ENCODE results near the gene NSG2. TPM values are rescaled to one million over a fixed set of nuclear protein-coding genes. Genes with fewer than 3 reads are reported as not detected.

The NSG2 gene
- total RNA-seq, 1 donor from 2014 or later: not detected

GRCh38 chr5:174067499-174067898, 22.0 kb downstream of the NSG2 start:
- no peaks in the 10 kb centered on the region for H3K4me1 Mint-ChIP-seq (ENCODE audit: low read depth)
- no peak overlapping the region for H3K27ac Mint-ChIP-seq
- no peak overlapping the region for H3K4me3 Mint-ChIP-seq (ENCODE audit: low read depth)
- H3K9me3 Mint-ChIP-seq: no peaks in the 10 kb centered on the region
- intact Hi-C loops (cut with micrococcal nuclease): no loop called here
- no peak for DNase-seq (ENCODE audit: low spot score)
- no peaks in the 10 kb centered on the region for H3K36me3 Mint-ChIP-seq (ENCODE audit: low read depth)
- peaks cover 5% of the 10 kb centered on the region for H3K27me3 Mint-ChIP-seq (ENCODE audit: low read depth)

- Mint-ChIP-seq H3K4me1 (ENCODE audit: low read depth) (no peaks in the 10 kb centered on the region), H3K27ac (no peak overlapping the region), H3K4me3 (ENCODE audit: low read depth) (no peak overlapping the region), H3K27me3 (ENCODE audit: low read depth) (no peaks in the 10 kb centered on the region), H3K9me3 (no peaks in the 10 kb centered on the region), H3K36me3 (ENCODE audit: low read depth) (no peaks in the 10 kb centered on the region)
- DNase-seq (ENCODE audit: low spot score): no peak
- intact Hi-C loops (cut with micrococcal nuclease): no loop called here
These were observed 26.0 kb downstream of the NSG2 start for GRCh38 chr5:174071484-174071883.

- H3K36me3 Mint-ChIP-seq (ENCODE audit: low read depth): no peaks in the 10 kb centered on the region
- no peaks in the 10 kb centered on the region for H3K9me3 Mint-ChIP-seq
- no peaks in the 10 kb centered on the region for H3K27me3 Mint-ChIP-seq (ENCODE audit: low read depth)
- DNase-seq (ENCODE audit: low spot score): no peak
- H3K27ac Mint-ChIP-seq: no peak overlapping the region
- no peaks in the 10 kb centered on the region for H3K4me1 Mint-ChIP-seq (ENCODE audit: low read depth)
- H3K4me3 Mint-ChIP-seq (ENCODE audit: low read depth): no peak overlapping the region
- intact Hi-C loops (cut with micrococcal nuclease): no loop called here
These were observed 27.7 kb downstream of the NSG2 start for GRCh38 chr5:174073122-174073660.

- no peak overlapping the region for H3K27ac Mint-ChIP-seq
- no peaks in the 10 kb centered on the region for H3K36me3 Mint-ChIP-seq (ENCODE audit: low read depth)
- intact Hi-C loops (cut with micrococcal nuclease): no loop called here
- H3K9me3 Mint-ChIP-seq: no peaks in the 10 kb centered on the region
- H3K4me1 Mint-ChIP-seq (ENCODE audit: low read depth): no peaks in the 10 kb centered on the region
- no peak overlapping the region for H3K4me3 Mint-ChIP-seq (ENCODE audit: low read depth)
- no peak for DNase-seq (ENCODE audit: low spot score)
- H3K27me3 Mint-ChIP-seq (ENCODE audit: low read depth): no peaks in the 10 kb centered on the region
These were observed 28.9 kb downstream of the NSG2 start for GRCh38 chr5:174074369-174074768.

- Mint-ChIP-seq H3K27ac (no peak overlapping the region), H3K36me3 (ENCODE audit: low read depth) (no peaks in the 10 kb centered on the region), H3K4me1 (ENCODE audit: low read depth) (no peaks in the 10 kb centered on the region), H3K4me3 (ENCODE audit: low read depth) (no peak overlapping the region), H3K27me3 (ENCODE audit: low read depth) (no peaks in the 10 kb centered on the region), H3K9me3 (no peaks in the 10 kb centered on the region)
- intact Hi-C loops (cut with micrococcal nuclease): no loop called here
- DNase-seq (ENCODE audit: low spot score): no peak
These were observed 32.9 kb downstream of the NSG2 start for GRCh38 chr5:174078416-174078815.

- H3K27ac Mint-ChIP-seq: no peak overlapping the region
- no peak overlapping the region for H3K4me3 Mint-ChIP-seq (ENCODE audit: low read depth)
- DNase-seq (ENCODE audit: low spot score): no peak
- H3K36me3 Mint-ChIP-seq (ENCODE audit: low read depth): no peaks in the 10 kb centered on the region
- intact Hi-C loops (cut with micrococcal nuclease): no loop called here
- H3K9me3 Mint-ChIP-seq: no peaks in the 10 kb centered on the region
- H3K4me1 Mint-ChIP-seq (ENCODE audit: low read depth): no peaks in the 10 kb centered on the region
- no peaks in the 10 kb centered on the region for H3K27me3 Mint-ChIP-seq (ENCODE audit: low read depth)
These were observed 36.8 kb downstream of the NSG2 start for GRCh38 chr5:174082286-174082685.

- H3K27me3 Mint-ChIP-seq (ENCODE audit: low read depth): no peaks in the 10 kb centered on the region
- no peak overlapping the region for H3K4me3 Mint-ChIP-seq (ENCODE audit: low read depth)
- no peaks in the 10 kb centered on the region for H3K36me3 Mint-ChIP-seq (ENCODE audit: low read depth)
- H3K27ac Mint-ChIP-seq: no peak overlapping the region
- intact Hi-C loops (cut with micrococcal nuclease): no loop called here
- no peaks in the 10 kb centered on the region for H3K9me3 Mint-ChIP-seq
- no peaks in the 10 kb centered on the region for H3K4me1 Mint-ChIP-seq (ENCODE audit: low read depth)
- DNase-seq (ENCODE audit: low spot score): no peak
These were observed 37.7 kb downstream of the NSG2 start for GRCh38 chr5:174083056-174083827.

GRCh38 chr5:174084691-174085154, 39.2 kb downstream of the NSG2 start:
- DNase-seq (ENCODE audit: low spot score): no peak
- H3K27me3 Mint-ChIP-seq (ENCODE audit: low read depth): no peaks in the 10 kb centered on the region
- H3K9me3 Mint-ChIP-seq: no peaks in the 10 kb centered on the region
- H3K4me1 Mint-ChIP-seq (ENCODE audit: low read depth): no peaks in the 10 kb centered on the region
- no peak overlapping the region for H3K27ac Mint-ChIP-seq
- intact Hi-C loops (cut with micrococcal nuclease): no loop called here
- H3K4me3 Mint-ChIP-seq (ENCODE audit: low read depth): no peak overlapping the region
- no peaks in the 10 kb centered on the region for H3K36me3 Mint-ChIP-seq (ENCODE audit: low read depth)

GRCh38 chr5:174086751-174087150, 41.2 kb downstream of the NSG2 start:
- H3K9me3 Mint-ChIP-seq: no peaks in the 10 kb centered on the region
- DNase-seq (ENCODE audit: low spot score): no peak
- intact Hi-C loops (cut with micrococcal nuclease): no loop called here
- no peaks in the 10 kb centered on the region for H3K36me3 Mint-ChIP-seq (ENCODE audit: low read depth)
- H3K27ac Mint-ChIP-seq: no peak overlapping the region
- no peaks in the 10 kb centered on the region for H3K4me1 Mint-ChIP-seq (ENCODE audit: low read depth)
- H3K27me3 Mint-ChIP-seq (ENCODE audit: low read depth): no peaks in the 10 kb centered on the region
- H3K4me3 Mint-ChIP-seq (ENCODE audit: low read depth): no peak overlapping the region

- Mint-ChIP-seq H3K4me3 (ENCODE audit: low read depth) (no peak overlapping the region), H3K9me3 (no peaks in the 10 kb centered on the region), H3K27ac (no peak overlapping the region), H3K36me3 (ENCODE audit: low read depth) (no peaks in the 10 kb centered on the region), H3K27me3 (ENCODE audit: low read depth) (no peaks in the 10 kb centered on the region), H3K4me1 (ENCODE audit: low read depth) (no peaks in the 10 kb centered on the region)
- intact Hi-C loops (cut with micrococcal nuclease): no loop called here
- DNase-seq (ENCODE audit: low spot score): no peak
These were observed 42.3 kb downstream of the NSG2 start for GRCh38 chr5:174087783-174088182.

- H3K27me3 Mint-ChIP-seq (ENCODE audit: low read depth): no peaks in the 10 kb centered on the region
- no peaks in the 10 kb centered on the region for H3K36me3 Mint-ChIP-seq (ENCODE audit: low read depth)
- intact Hi-C loops (cut with micrococcal nuclease): no loop called here
These were observed 44.6 kb downstream of the NSG2 start for GRCh38 chr5:174090129-174090528.

GRCh38 chr5:174093123-174093522, 47.6 kb downstream of the NSG2 start:
- Mint-ChIP-seq H3K4me1 (ENCODE audit: low read depth) (no peaks in the 10 kb centered on the region), H3K9me3 (no peaks in the 10 kb centered on the region), H3K4me3 (ENCODE audit: low read depth) (no peak overlapping the region), H3K36me3 (ENCODE audit: low read depth) (no peaks in the 10 kb centered on the region), H3K27ac (no peak overlapping the region), H3K27me3 (ENCODE audit: low read depth) (no peaks in the 10 kb centered on the region)
- DNase-seq (ENCODE audit: low spot score): no peak
- intact Hi-C loops (cut with micrococcal nuclease): no loop called here

More at GRCh38 chr5:174090129-174090528, 44.6 kb downstream of the NSG2 start:
- no peaks in the 10 kb centered on the region for H3K9me3 Mint-ChIP-seq
- H3K4me1 Mint-ChIP-seq (ENCODE audit: low read depth): no peaks in the 10 kb centered on the region
- DNase-seq (ENCODE audit: low spot score): no peak
- no peak overlapping the region for H3K4me3 Mint-ChIP-seq (ENCODE audit: low read depth)
- H3K27ac Mint-ChIP-seq: no peak overlapping the region

GRCh38 chr5:174094857-174095606, 49.5 kb downstream of the NSG2 start:
- Mint-ChIP-seq H3K9me3 (no peaks in the 10 kb centered on the region), H3K4me1 (ENCODE audit: low read depth) (no peaks in the 10 kb centered on the region), H3K4me3 (ENCODE audit: low read depth) (no peak overlapping the region), H3K27ac (no peak overlapping the region), H3K36me3 (ENCODE audit: low read depth) (no peaks in the 10 kb centered on the region), H3K27me3 (ENCODE audit: low read depth) (no peaks in the 10 kb centered on the region)
- intact Hi-C loops (cut with micrococcal nuclease): no loop called here
- no peak for DNase-seq (ENCODE audit: low spot score)

Data from activated T-helper 2 cell treated with anti-CD3 and anti-CD28 coated beads, Interferon-gamma antibody, Interleukin-2, Interleukin-4, amounts not matched to agents 10 μg/mL and 5 μg/mL and 100 μg/mL, durations not matched to agents 14 hours and 24 hours and 36 hours (primary cell).